HUES64 (cell line): ENCODE data around the gene SEC61B.

Experiments
- H3K27ac ChIP-seq: 2 replicates; pipeline ENCODE4 v1.7.0; 2013; ENCODE audit warnings: low read depth, low read length, inconsistent platforms
- H3K27me3 ChIP-seq: 2 replicates; pipeline ENCODE4 v1.6.1; 2013; ENCODE audit warnings: mild to moderate bottlenecking, low read length; ENCODE audit not compliant: insufficient read depth
- H3K36me3 ChIP-seq: 2 replicates; pipeline ENCODE4 v1.6.1; 2013; ENCODE audit warnings: mild to moderate bottlenecking, low read length; ENCODE audit not compliant: insufficient read depth
- H3K4me1 ChIP-seq: 2 replicates; pipeline ENCODE4 v1.6.1; 2013; ENCODE audit warnings: mild to moderate bottlenecking, low read length, moderate library complexity; ENCODE audit not compliant: insufficient read depth
- H3K4me3 ChIP-seq: 2 replicates; pipeline ENCODE4 v1.5.1; 2013; ENCODE audit warnings: mild to moderate bottlenecking, low read length, moderate library complexity
- H3K9ac ChIP-seq: 2 replicates; pipeline ENCODE4 v1.6.1; 2013; ENCODE audit warnings: mild to moderate bottlenecking, low read depth, low read length
- H3K9me3 ChIP-seq: 2 replicates; pipeline ENCODE4 v1.6.1; 2013; ENCODE audit warnings: low read depth, low read length; ENCODE audit not compliant: insufficient read depth
- WGBS: fragments of 150-250, 120-280 bp; methylation state at CpG from one replicate; pipeline ENCODE4 v1.1.7; 2013; ENCODE audit warnings: missing lambda C conversion rate; 5-methylcytosine and 5-hydroxymethylcytosine counted together

SEC61B gene

DNA sequence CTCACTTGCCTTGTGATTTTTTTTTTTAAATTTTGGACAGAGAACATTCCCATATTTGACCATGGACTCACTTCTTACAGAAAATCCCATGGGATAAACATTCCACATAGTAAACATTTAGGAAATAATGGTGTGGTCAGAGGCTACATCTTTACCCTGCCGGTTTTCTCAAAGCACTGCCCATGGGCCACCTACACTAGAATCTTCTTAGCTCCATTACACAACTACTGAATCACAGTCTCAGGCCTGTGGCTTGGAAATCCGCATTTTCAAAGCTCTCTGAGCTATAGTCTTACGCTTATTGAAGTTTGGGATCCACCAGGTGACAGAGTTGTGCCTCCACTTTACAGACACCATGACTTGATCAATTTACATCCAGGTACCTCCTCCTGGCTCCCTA, 39.7 kb upstream of the SEC61B start:
- WGBS = 93% methylated on average over 3 of the region's 3 CpGs
- Histone ChIP-seq H3K4me1 (peaks cover 6% of the 10 kb centered on the region; the same call in 1 of the 2 replicates), H3K27ac (no peak overlapping the region), H3K36me3 (no peaks in the 10 kb centered on the region), H3K9me3 (no peaks in the 10 kb centered on the region), H3K9ac (no peak overlapping the region), H3K4me3 (no peak overlapping the region), H3K27me3 (no peaks in the 10 kb centered on the region)

DNA sequence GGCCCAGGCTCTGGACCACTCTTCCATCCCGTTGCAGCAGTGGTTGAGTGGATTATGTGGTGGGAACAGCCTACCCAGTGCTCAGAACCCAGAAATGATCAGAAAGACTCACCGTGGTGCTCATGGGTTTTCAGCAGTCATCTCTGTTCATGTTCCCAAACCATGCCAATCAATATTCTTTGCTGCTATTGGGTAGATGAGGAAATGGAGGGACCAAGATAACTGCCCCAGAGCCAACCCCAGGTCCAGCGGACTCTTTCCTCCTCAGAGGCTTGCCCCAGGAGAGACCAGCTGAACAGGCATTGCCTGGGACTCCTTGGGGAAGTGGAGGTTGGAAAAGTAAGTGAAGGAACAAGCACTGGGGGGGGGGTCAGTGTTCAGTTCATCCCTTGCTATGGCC, 38.5 kb upstream of the SEC61B start:
- H3K27ac ChIP-seq = no peak overlapping the region
- no peaks in the 10 kb centered on the region for H3K9me3 ChIP-seq
- WGBS = 89% methylated on average over 3 of the region's 3 CpGs
- H3K9ac ChIP-seq = no peak overlapping the region
- H3K4me3 ChIP-seq = no peak overlapping the region
- peaks cover 5% of the 10 kb centered on the region; the same call in 1 of the 2 replicates for H3K4me1 ChIP-seq
- no peaks in the 10 kb centered on the region for H3K27me3 ChIP-seq
- H3K36me3 ChIP-seq = no peaks in the 10 kb centered on the region

DNA sequence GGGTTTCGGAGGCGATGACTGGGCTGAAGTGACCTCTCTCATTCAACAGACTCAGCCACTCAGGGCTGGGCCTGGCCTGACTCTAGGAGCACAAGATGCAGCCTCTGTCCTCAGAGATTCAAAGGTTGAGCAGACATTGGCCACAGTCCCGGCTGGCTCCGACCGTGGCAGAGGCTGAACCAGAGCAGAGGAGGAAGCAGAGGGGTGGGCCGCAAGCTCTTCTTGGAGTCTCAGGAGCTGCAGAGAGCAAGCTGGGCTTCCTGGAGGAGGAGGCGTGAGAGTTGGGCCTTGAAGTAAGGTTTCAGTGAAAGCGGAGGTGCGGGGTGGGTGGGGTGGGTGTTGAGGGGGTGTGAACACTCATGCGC, 38.0 kb upstream of the SEC61B start:
- Histone ChIP-seq H3K27me3 (no peaks in the 10 kb centered on the region), H3K9me3 (no peaks in the 10 kb centered on the region), H3K4me3 (no peak overlapping the region), H3K9ac (no peak overlapping the region), H3K27ac (no peak overlapping the region), H3K4me1 (peaks cover 5% of the 10 kb centered on the region; the same call in 1 of the 2 replicates), H3K36me3 (no peaks in the 10 kb centered on the region)
- WGBS = 84% methylated on average over 10 of the region's 10 CpGs

GRCh38 chr9:99184475-99185347, 37.4 kb upstream of the SEC61B start:
- WGBS = 60% methylated on average over 29 of the region's 29 CpGs
- Histone ChIP-seq H3K36me3 (no peaks in the 10 kb centered on the region), H3K4me3 (no peak overlapping the region), H3K9ac (0 out of 2 replicates have a peak overlapping the region, but pooled peaks have one; percentile 2), H3K27me3 (no peaks in the 10 kb centered on the region), H3K9me3 (no peaks in the 10 kb centered on the region), H3K27ac (no peak overlapping the region), H3K4me1 (peaks cover 5% of the 10 kb centered on the region; the same call in 1 of the 2 replicates)

DNA sequence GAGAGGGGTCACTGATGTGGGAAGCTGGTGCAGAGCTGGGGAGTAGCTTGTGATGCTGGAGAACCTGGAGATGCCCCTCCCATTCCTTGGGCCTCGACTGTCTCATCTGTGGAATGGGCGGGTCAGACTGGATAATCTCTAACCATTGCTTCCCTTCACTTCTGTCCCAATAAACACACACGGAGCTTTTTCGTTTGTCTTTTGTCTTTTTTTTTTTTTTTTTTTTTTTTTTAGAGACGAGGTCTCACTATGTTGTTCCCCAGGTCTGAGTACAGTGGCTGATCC, 36.8 kb upstream of the SEC61B start:
- Histone ChIP-seq H3K9ac (no peak overlapping the region), H3K4me3 (no peak overlapping the region), H3K4me1 (peaks cover 5% of the 10 kb centered on the region; the same call in 1 of the 2 replicates), H3K9me3 (no peaks in the 10 kb centered on the region), H3K27me3 (no peaks in the 10 kb centered on the region), H3K36me3 (no peaks in the 10 kb centered on the region), H3K27ac (no peak overlapping the region)
- WGBS = 92% methylated on average over 5 of the region's 5 CpGs

DNA sequence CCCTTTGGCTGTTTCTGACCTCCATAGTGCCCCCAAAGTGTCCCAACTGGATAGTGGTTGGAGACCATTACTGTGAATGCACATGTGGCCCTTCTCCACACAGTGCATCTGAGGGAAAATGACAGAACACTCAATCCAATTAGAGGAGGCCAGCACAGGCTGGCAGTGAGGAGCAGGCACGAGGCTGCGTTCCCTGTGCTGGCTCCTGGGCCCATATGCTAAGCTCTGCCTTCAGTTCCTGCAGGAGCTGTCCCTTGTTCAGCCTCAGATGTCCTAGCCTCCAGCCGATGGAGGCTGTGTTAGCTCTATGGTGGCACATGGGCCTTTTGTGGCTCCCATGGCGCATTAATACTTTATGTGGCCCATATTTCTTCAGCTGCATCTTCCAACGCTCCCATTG, 36.1 kb upstream of the SEC61B start:
- Histone ChIP-seq H3K36me3 (no peaks in the 10 kb centered on the region), H3K27me3 (no peaks in the 10 kb centered on the region), H3K4me3 (no peak overlapping the region), H3K9me3 (no peaks in the 10 kb centered on the region), H3K9ac (no peak overlapping the region), H3K27ac (no peak overlapping the region), H3K4me1 (peaks cover 5% of the 10 kb centered on the region; the same call in 1 of the 2 replicates)
- 94% methylated on average over 5 of the region's 5 CpGs for WGBS

GRCh38 chr9:99187311-99187710, 34.8 kb upstream of the SEC61B start:
- no peak overlapping the region for H3K27ac ChIP-seq
- WGBS = 95% methylated on average over 4 of the region's 4 CpGs
- H3K36me3 ChIP-seq = no peaks in the 10 kb centered on the region
- H3K4me1 ChIP-seq = peaks cover 5% of the 10 kb centered on the region; the same call in 1 of the 2 replicates
- no peaks in the 10 kb centered on the region for H3K27me3 ChIP-seq
- H3K9me3 ChIP-seq = no peaks in the 10 kb centered on the region
- H3K9ac ChIP-seq = no peak overlapping the region
- H3K4me3 ChIP-seq = no peak overlapping the region

DNA sequence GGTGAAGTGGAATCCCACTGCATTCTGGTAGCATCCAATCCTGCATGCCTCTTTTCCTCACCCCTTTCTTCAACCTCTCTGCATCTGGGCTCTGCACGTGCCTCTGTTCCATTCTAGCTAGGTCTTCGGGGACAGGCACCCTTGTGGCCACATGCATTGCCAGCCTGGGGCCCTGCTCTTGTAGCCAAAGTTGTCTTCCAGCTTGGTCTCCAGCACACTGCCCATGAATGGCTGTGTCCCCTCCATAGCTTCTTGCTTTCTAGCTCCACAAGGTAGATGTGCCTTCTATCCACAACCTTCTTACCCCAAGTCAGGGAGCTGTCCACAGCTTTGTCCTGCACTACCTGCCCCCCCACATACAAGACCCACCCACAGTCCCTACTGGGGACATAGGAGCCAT, 32.9 kb upstream of the SEC61B start:
- Histone ChIP-seq H3K27ac (no peak overlapping the region), H3K27me3 (no peaks in the 10 kb centered on the region), H3K4me1 (peaks cover 5% of the 10 kb centered on the region; the same call in 1 of the 2 replicates), H3K4me3 (no peak overlapping the region), H3K36me3 (no peaks in the 10 kb centered on the region), H3K9ac (no peak overlapping the region), H3K9me3 (no peaks in the 10 kb centered on the region)
- 64% methylated on average over 2 of the region's 2 CpGs for WGBS

DNA sequence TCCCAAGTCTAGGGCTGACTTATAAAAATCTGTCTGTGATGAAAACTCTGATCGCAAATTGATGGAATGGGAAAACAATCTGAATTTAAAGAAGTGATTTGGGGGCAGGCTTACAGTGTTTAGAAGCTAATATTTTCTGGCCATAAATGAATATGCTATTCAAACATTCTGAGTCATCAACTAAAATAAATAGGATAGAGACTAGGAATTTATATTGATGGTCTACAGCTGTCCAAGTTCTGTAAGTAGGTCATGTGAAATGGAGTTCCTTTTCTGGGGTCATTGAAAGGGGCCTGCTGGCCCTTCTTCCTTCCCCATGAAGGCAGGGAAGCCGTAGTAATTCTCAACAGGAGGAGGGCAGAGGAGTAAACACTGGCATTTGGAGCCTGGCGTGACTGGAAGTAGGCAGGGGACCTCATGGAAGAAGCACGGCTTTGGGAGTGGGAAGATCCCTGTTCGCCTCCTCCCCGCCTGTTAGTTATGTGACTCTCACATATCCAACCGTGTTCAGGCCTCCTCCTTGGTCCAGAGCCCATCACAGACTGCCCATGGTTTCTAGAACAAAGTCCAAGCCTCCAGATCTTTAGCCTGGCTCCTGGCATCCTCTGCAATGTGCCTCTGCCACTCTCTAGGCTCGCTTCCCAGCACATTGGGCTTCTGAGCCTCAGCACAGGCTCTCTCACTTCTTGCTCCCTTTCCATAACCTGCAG, 32.0 kb upstream of the SEC61B start:
- H3K9ac ChIP-seq = no peak overlapping the region
- H3K9me3 ChIP-seq = no peaks in the 10 kb centered on the region
- 90% methylated on average over 8 of the region's 8 CpGs for WGBS
- H3K36me3 ChIP-seq = no peaks in the 10 kb centered on the region
- H3K4me3 ChIP-seq = no peak overlapping the region
- H3K27me3 ChIP-seq = no peaks in the 10 kb centered on the region
- H3K4me1 ChIP-seq = peaks cover 5% of the 10 kb centered on the region; the same call in 1 of the 2 replicates
- no peak overlapping the region for H3K27ac ChIP-seq

DNA sequence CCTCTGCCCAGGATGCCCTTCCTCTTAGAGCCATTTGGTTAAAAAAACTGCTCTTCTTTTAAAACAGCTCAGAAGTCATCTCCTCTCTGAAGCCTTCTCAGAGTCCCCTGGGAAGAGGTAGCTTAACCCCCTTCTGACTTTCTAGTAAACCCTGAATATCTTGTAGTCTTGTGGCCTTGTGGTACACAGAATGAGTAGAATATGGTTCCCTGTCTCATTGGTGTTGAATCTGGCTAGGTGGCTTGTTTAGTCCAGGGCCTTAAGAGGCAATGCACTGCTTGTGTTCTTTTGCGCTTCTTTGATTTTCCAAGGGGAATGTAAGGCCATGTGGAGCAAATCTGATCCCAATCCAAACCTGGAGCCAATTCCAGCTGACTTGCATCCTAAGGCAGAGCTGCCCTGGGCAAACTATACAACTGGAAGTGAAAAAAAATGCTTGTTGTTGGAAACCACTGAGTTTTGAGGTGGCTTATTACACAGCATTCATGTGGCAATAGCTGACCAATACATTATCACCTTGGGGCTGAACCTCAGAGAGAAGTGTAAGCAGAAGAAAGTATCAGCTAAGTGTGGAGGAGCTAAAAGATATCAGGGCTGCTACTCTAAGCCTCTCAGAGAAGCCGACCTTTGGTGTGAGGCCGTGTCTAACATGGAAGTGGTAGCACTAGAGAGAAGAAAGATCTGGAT, 31.3 kb upstream of the SEC61B start:
- no peaks in the 10 kb centered on the region for H3K36me3 ChIP-seq
- no peaks in the 10 kb centered on the region for H3K27me3 ChIP-seq
- no peak overlapping the region for H3K4me3 ChIP-seq
- WGBS = 79% methylated on average over 3 of the region's 3 CpGs
- no peak overlapping the region for H3K27ac ChIP-seq
- no peaks in the 10 kb centered on the region for H3K9me3 ChIP-seq
- peaks cover 5% of the 10 kb centered on the region; the same call in 1 of the 2 replicates for H3K4me1 ChIP-seq
- no peak overlapping the region for H3K9ac ChIP-seq
